ENCODE data around the gene RAB9A.

- no peak for TF ChIP-seq MAX (IDR thresholded peaks at IDR 0.05; ENCODE audit: low read depth, low read length)
- no peak for TF ChIP-seq CHD4 (IDR thresholded peaks at IDR 0.05)
- TF ChIP-seq FOXK2 (IDR thresholded peaks at IDR 0.05), result no peak
- TF ChIP-seq EZH2 (IDR thresholded peaks at IDR 0.05; ENCODE audit: borderline replicate concordance, control insufficient read depth, low read depth, low read length), result no peak
- TF ChIP-seq, protein P1, sequence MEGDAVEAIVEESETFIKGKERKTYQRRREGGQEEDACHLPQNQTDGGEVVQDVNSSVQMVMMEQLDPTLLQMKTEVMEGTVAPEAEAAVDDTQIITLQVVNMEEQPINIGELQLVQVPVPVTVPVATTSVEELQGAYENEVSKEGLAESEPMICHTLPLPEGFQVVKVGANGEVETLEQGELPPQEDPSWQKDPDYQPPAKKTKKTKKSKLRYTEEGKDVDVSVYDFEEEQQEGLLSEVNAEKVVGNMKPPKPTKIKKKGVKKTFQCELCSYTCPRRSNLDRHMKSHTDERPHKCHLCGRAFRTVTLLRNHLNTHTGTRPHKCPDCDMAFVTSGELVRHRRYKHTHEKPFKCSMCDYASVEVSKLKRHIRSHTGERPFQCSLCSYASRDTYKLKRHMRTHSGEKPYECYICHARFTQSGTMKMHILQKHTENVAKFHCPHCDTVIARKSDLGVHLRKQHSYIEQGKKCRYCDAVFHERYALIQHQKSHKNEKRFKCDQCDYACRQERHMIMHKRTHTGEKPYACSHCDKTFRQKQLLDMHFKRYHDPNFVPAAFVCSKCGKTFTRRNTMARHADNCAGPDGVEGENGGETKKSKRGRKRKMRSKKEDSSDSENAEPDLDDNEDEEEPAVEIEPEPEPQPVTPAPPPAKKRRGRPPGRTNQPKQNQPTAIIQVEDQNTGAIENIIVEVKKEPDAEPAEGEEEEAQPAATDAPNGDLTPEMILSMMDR (IDR thresholded peaks at IDR 0.05 in 2 of 3, conservative IDR thresholded peaks at IDR 0.05 in 1 of 3; ENCODE audit: control insufficient read depth in 2 of 3, extremely low read depth in 1 of 3, insufficient read depth in 1 of 3, low read depth in 3 of 3, low read length in 3 of 3), result no peak
- TF ChIP-seq FOS (IDR thresholded peaks at IDR 0.05; ENCODE audit: borderline replicate concordance, extremely low read depth, insufficient read length), result no peak
- TF ChIP-seq ZBED1 (IDR thresholded peaks at IDR 0.05; ENCODE audit: borderline replicate concordance), result no peak
Observed at GRCh38 chrX:13688958-13689740, at the start of gene RAB9A.
